ENCODE data around the gene DHRS7. TPM values are rescaled to one million over a fixed set of nuclear protein-coding genes. Genes with fewer than 3 reads are reported as not detected.

The DHRS7 gene
- total and polyA plus RNA-seq, 2 of the 8 experiments (the other 6 are each of a cell fraction or from before 2014, with no cell fraction given) = 10.8 to 27.5 TPM

- Histone ChIP-seq H4K8ac (ENCODE audit: extremely low read depth, insufficient read depth, low read length) (no peak overlapping the region), H3K4me3 (ENCODE audit: extremely low read depth in 1 of 4, insufficient read depth in 2 of 4, low read depth in 3 of 4, low read length in 4 of 4) (peak overlapping the region in 1 of 4 experiments; percentile 19; a peak in 1 of 8 replicates), H2AK5ac (ENCODE audit: low read depth, low read length) (no peak overlapping the region), H4K20me1 (replicated peaks in 1 of 2; ENCODE audit: control insufficient read depth in 1 of 2, insufficient read depth in 2 of 2, low read length in 2 of 2) (no peaks in the 10 kb centered on the region), H2BK20ac (ENCODE audit: low read length) (no peak overlapping the region), H3K23me2 (ENCODE audit: low read depth, low read length) (peaks cover 2% of the 10 kb centered on the region; the same call in 1 of the 2 replicates), H3K4ac (replicated peaks; ENCODE audit: insufficient read length, low read depth, low read length) (no peak overlapping the region), H3K79me1 (ENCODE audit: low read depth, low read length) (no peaks in the 10 kb centered on the region), H3K4me1 (replicated peaks in 1 of 4; ENCODE audit: control insufficient read depth in 3 of 4, insufficient read depth in 4 of 4, low read length in 3 of 4) (peaks cover 0 to 10% (median 5%) of the 10 kb centered on the region in 4 experiments; a peak in 4 of 7 replicates), H2BK15ac (ENCODE audit: low read length) (no peak overlapping the region), H3K36me3 (ENCODE audit: control insufficient read depth in 2 of 4, insufficient read depth in 4 of 4, low read length in 3 of 4) (no peaks in the 10 kb centered on the region), H4K5ac (ENCODE audit: insufficient read length, low read depth, low read length) (no peak overlapping the region), H3K14ac (ENCODE audit: insufficient read length) (no peak overlapping the region), H2AFZ (ENCODE audit: low read length) (peak overlapping the region; percentile 96), H3K4me2 (ENCODE audit: insufficient read depth in 1 of 2, low read depth in 2 of 2, low read length in 2 of 2) (peak overlapping the region; percentile 3 to 53), H3K9me3 (ENCODE audit: insufficient read depth in 2 of 2, low read depth in 1 of 2, low read length in 1 of 2) (no peaks in the 10 kb centered on the region), H3K23ac (ENCODE audit: insufficient read length) (no peak overlapping the region), H3K9ac (replicated peaks in 1 of 4; ENCODE audit: extremely low read depth in 1 of 4, low read depth in 3 of 4, low read length in 3 of 4) (no peak overlapping the region), H3K27ac (ENCODE audit: low read depth, low read length) (no peak overlapping the region), H3K79me2 (ENCODE audit: control insufficient read depth in 1 of 2, insufficient read depth in 2 of 2, low read length in 2 of 2) (no peaks in the 10 kb centered on the region), H4K91ac (replicated peaks; ENCODE audit: insufficient read length, low read length) (no peak overlapping the region), H3K56ac (replicated peaks; ENCODE audit: insufficient read length, low read depth, low read length) (no peak overlapping the region), H3K18ac (ENCODE audit: extremely low read depth, low read length) (no peak overlapping the region), H2BK120ac (replicated peaks; ENCODE audit: low read depth, low read length) (no peak overlapping the region), H2BK12ac (ENCODE audit: low read depth, low read length) (no peak overlapping the region; the same call in 1 of the 2 replicates), H3K27me3 (replicated peaks in 1 of 4; ENCODE audit: control insufficient read depth in 3 of 4, extremely low read depth in 1 of 4, insufficient read depth in 3 of 4, low read length in 3 of 4) (no peaks in the 10 kb centered on the region), H2BK5ac (ENCODE audit: low read depth, low read length) (peak overlapping the region; percentile 74; the same call in 1 of the 2 replicates)
- ChIA-PET CTCF (ENCODE audit: partially characterized antibody) (interaction anchor here (1.4 to 1.5 kb wide), 2 partner anchors 21 to 145 kb away, joined by 3 to 5 read pairs; no protein-coding TSS in a partner anchor), POLR2A (ENCODE audit: partially characterized antibody) (interaction anchor here (1.0 to 1.4 kb wide), 2 partner anchors 44 kb away, joined by 3 to 4 read pairs; partner anchors contain the start of gene PPM1A)
- FAIRE-seq = no peak
- DNase-seq (ENCODE audit: low read depth in 1 of 2, low spot score in 2 of 2) = no peak
- 71% methylated on average over 6 of the region's 6 CpGs; no CpG with 5 or more reads in 1 of the 2 experiments for WGBS, 2 experiments (ENCODE audit: extremely low coverage in 1 of 2, insufficient coverage in 1 of 2, insufficient read length in 1 of 2, insufficient replicate concordance in 2 of 2, low coverage in 1 of 2, low lambda C conversion rate in 2 of 2, missing lambda C conversion rate in 1 of 2)
- TF ChIP-seq KDM1A (IDR thresholded peaks at IDR 0.05; ENCODE audit: borderline replicate concordance, low read length) (no peak), GTF2F1 (IDR thresholded peaks at IDR 0.05; ENCODE audit: borderline replicate concordance, low read depth, low read length) (no peak), EGR1 (IDR thresholded peaks at IDR 0.05; ENCODE audit: borderline replicate concordance, low read depth, low read length) (no peak), TAF1 (IDR thresholded peaks at IDR 0.05; ENCODE audit: low read depth, low read length) (no peak), SUZ12 (IDR thresholded peaks at IDR 0.05; ENCODE audit: low read length) (no peak), SP2 (IDR thresholded peaks at IDR 0.05; ENCODE audit: low read length) (no peak), SIRT6 (IDR thresholded peaks at IDR 0.05; ENCODE audit: low read length) (no peak), BACH1 (IDR thresholded peaks at IDR 0.05; ENCODE audit: low read length) (no peak), E2F6 (IDR thresholded peaks at IDR 0.05) (no peak), SRF (IDR thresholded peaks at IDR 0.05; ENCODE audit: low read depth, low read length) (no peak), BCL11A (IDR thresholded peaks at IDR 0.05; ENCODE audit: low read depth in 2 of 2, low read length in 2 of 2) (no peak), PHF8 (conservative IDR thresholded peaks at IDR 0.05; ENCODE audit: low read depth, low read length) (no peak)
Observed at GRCh38 chr14:60204843-60205774, 39.9 kb upstream of the DHRS7 start.
